Measurements from ENCODE around the gene PIEZO2.

- TF ChIP-seq CHD7 (IDR thresholded peaks at IDR 0.05; ENCODE audit: insufficient replicate concordance, low read length), result no peak
- TF ChIP-seq, protein P1, sequence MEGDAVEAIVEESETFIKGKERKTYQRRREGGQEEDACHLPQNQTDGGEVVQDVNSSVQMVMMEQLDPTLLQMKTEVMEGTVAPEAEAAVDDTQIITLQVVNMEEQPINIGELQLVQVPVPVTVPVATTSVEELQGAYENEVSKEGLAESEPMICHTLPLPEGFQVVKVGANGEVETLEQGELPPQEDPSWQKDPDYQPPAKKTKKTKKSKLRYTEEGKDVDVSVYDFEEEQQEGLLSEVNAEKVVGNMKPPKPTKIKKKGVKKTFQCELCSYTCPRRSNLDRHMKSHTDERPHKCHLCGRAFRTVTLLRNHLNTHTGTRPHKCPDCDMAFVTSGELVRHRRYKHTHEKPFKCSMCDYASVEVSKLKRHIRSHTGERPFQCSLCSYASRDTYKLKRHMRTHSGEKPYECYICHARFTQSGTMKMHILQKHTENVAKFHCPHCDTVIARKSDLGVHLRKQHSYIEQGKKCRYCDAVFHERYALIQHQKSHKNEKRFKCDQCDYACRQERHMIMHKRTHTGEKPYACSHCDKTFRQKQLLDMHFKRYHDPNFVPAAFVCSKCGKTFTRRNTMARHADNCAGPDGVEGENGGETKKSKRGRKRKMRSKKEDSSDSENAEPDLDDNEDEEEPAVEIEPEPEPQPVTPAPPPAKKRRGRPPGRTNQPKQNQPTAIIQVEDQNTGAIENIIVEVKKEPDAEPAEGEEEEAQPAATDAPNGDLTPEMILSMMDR (IDR thresholded peaks at IDR 0.05; ENCODE audit: control extremely low read depth in 1 of 3, insufficient read depth in 1 of 3, low read depth in 1 of 3, low read length in 3 of 3), result no peak
- TF ChIP-seq POLR2AphosphoS5 (IDR thresholded peaks at IDR 0.05; ENCODE audit: low read depth, low read length), result no peak
- TF ChIP-seq CHD2 (IDR thresholded peaks at IDR 0.05; ENCODE audit: low read length), result no peak
- no peak for TF ChIP-seq POLR2A (IDR thresholded peaks at IDR 0.05; ENCODE audit: control extremely low read depth in 1 of 2, low read depth in 2 of 2, low read length in 2 of 2)
- TF ChIP-seq SP1 (IDR thresholded peaks at IDR 0.05; ENCODE audit: low read depth, low read length), result no peak
- TF ChIP-seq GABPA (IDR thresholded peaks at IDR 0.05; ENCODE audit: borderline replicate concordance, insufficient read depth, low read length), result no peak
- no peak for TF ChIP-seq TEAD4 (IDR thresholded peaks at IDR 0.05; ENCODE audit: low read depth, low read length)
- no peak for TF ChIP-seq TAF7 (optimal IDR thresholded peaks at IDR 0.05; ENCODE audit: borderline replicate concordance, low read depth, low read length)
- no peak for TF ChIP-seq MAFK (IDR thresholded peaks at IDR 0.05; ENCODE audit: low read depth, low read length)
- TF ChIP-seq EGR1 (IDR thresholded peaks at IDR 0.05; ENCODE audit: borderline replicate concordance, low read depth, low read length), result no peak
- no peak for TF ChIP-seq BACH1 (IDR thresholded peaks at IDR 0.05; ENCODE audit: low read length)
- TF ChIP-seq HDAC2 (IDR thresholded peaks at IDR 0.05; ENCODE audit: borderline replicate concordance in 1 of 2, low read depth in 2 of 2, low read length in 2 of 2), result no peak
These were observed 140.9 kb downstream of the PIEZO2 start for GRCh38 chr18:11008505-11008904.
